EL (cell line): ENCODE results near the gene SLC22A3.
"Not testable (repeated sequence)": the region's sequence is repeated elsewhere in the genome, so short reads cannot be mapped to it uniquely, and the experiment has no call there.

Source experiments
- DNase-seq: peaks from one replicate; pipeline ENCODE4 v3.0.0-alpha.2; 2016

SLC22A3 gene

GRCh38 chr6:160454303-160454702 lies 106.1 kb downstream of the SLC22A3 start:
- DNase-seq = no peak

- DNase-seq = no peak
Measured at GRCh38 chr6:160455081-160455480, 106.9 kb downstream of the SLC22A3 start.

- peak; percentile 58 for DNase-seq
Measured at GRCh38 chr6:160455541-160456213, 107.5 kb downstream of the SLC22A3 start.

GRCh38 chr6:160456214-160456546 lies 108.0 kb downstream of the SLC22A3 start:
- no peak for DNase-seq

GRCh38 chr6:160457823-160458222 lies 109.6 kb downstream of the SLC22A3 start:
- DNase-seq = no peak

GRCh38 chr6:160461641-160462040 lies 113.5 kb downstream of the SLC22A3 start:
- DNase-seq = peak; percentile 31

GRCh38 chr6:160462116-160462515 lies 113.9 kb downstream of the SLC22A3 start:
- no peak for DNase-seq

- DNase-seq = peak; percentile 87
Measured at GRCh38 chr6:160462551-160463109, 114.5 kb downstream of the SLC22A3 start.

- DNase-seq = no peak
Measured at GRCh38 chr6:160464744-160465143, 116.6 kb downstream of the SLC22A3 start.

- DNase-seq = not testable (repeated sequence)
Measured at GRCh38 chr6:160467261-160467871, 119.2 kb downstream of the SLC22A3 start.

GRCh38 chr6:160469153-160469552 lies 121.0 kb downstream of the SLC22A3 start:
- no peak for DNase-seq

GRCh38 chr6:160476056-160476455 lies 127.9 kb downstream of the SLC22A3 start:
- not testable (repeated sequence) for DNase-seq

- not testable (repeated sequence) for DNase-seq
Measured at GRCh38 chr6:160477072-160477471, 128.9 kb downstream of the SLC22A3 start.

- no peak for DNase-seq
Measured at GRCh38 chr6:160477901-160478300, 129.7 kb downstream of the SLC22A3 start.

GRCh38 chr6:160487116-160487515 lies 138.9 kb downstream of the SLC22A3 start:
- DNase-seq = no peak

GRCh38 chr6:160489091-160489490 lies 140.9 kb downstream of the SLC22A3 start:
- no peak for DNase-seq

GRCh38 chr6:160494576-160494975 lies 146.4 kb downstream of the SLC22A3 start:
- DNase-seq = no peak

GRCh38 chr6:160500639-160501038 lies 152.5 kb downstream of the SLC22A3 start:
- no peak for DNase-seq
